Endothelial cell of umbilical vein (primary cell): ENCODE data around the gene ZMIZ1. TPM values are rescaled to one million over a fixed set of nuclear protein-coding genes. Genes with fewer than 3 reads are reported as not detected.

ENCODE experiments used
- BruUV-seq: library from RNA; stranded (reverse); fragments of 400-500 nt; replicated peaks from 2 replicates; lab custom pipeline; 2021; lab: Mats Ljungman, UMichigan
- CTCF ChIA-PET: fragments of 300-600, 350-600 bp; sonication (Branson Sonifier 250); formaldehyde crosslinking; loops from one replicate; lab custom pipeline; 2021; ENCODE audit warnings: antibody characterized with exemption, inconsistent platforms; lab: Charles Lee
- POLR2A ChIA-PET: fragments of 300-600, 350-600 bp; sonication (Branson Sonifier 250); formaldehyde crosslinking; loops from one replicate; lab custom pipeline; 2021; ENCODE audit warnings: antibody characterized with exemption, inconsistent platforms; lab: Charles Lee
- DNase-seq: peaks from one replicate; pipeline ENCODE4 v3.0.0-alpha.2; 2011; ENCODE audit warnings: low read depth, low spot score
- FAIRE-seq: peaks from 2 replicates; lab custom pipeline; 2011; peaks lifted over from hg19 to GRCh38; lab: Jason Lieb, UNC
- H2AFZ ChIP-seq: 2 replicates; pipeline ENCODE4 v1.6.0; 2012; ENCODE audit warnings: low read depth, low read length, control low read depth, inconsistent platforms
- H3K27ac ChIP-seq: 2 replicates; pipeline ENCODE4 v1.5.1; 2011; ENCODE audit warnings: low read depth, mild to moderate bottlenecking, control low read depth, low read length, moderate library complexity; ENCODE audit not compliant: insufficient read depth
- H3K27me3 ChIP-seq, 2 experiments: 2 replicates each; pipeline versions ENCODE4 v1.6.0 to v1.6.1; 2011; ENCODE audit warnings: low read length in 2 of 2, mixed read lengths in 1 of 2; ENCODE audit not compliant: control insufficient read depth in 2 of 2, insufficient read depth in 2 of 2
- H3K36me3 ChIP-seq, 2 experiments: 2 replicates in 1 of 2; 3 replicates in 1 of 2; pipeline ENCODE4 v1.5.1; 2011; ENCODE audit warnings: low read length in 2 of 2, mild to moderate bottlenecking in 1 of 2, moderate library complexity in 1 of 2; ENCODE audit not compliant: control insufficient read depth in 2 of 2, insufficient read depth in 2 of 2; ENCODE audit errors: extremely low read depth in 1 of 2
- H3K4me1 ChIP-seq: 3 replicates; pipeline ENCODE4 v1.5.1; 2011; ENCODE audit warnings: mild to moderate bottlenecking, low read length; ENCODE audit not compliant: control insufficient read depth, insufficient read depth; ENCODE audit errors: extremely low read depth
- H3K4me2 ChIP-seq: 2 replicates; pipeline ENCODE4 v1.6.1; 2011; ENCODE audit warnings: low read length, control low read depth, mixed read lengths; ENCODE audit not compliant: insufficient read depth
- H3K4me3 ChIP-seq, 3 experiments: fragments of 200-600 bp in 1 of 3; sonication (generic), shearing (Covaris generic) in 1 of 3; replicated peaks in 1 of 3; 2 replicates each; pipeline ENCODE4 v1.5.1; 2011 to 2016; ENCODE audit warnings: control low read depth in 3 of 3, low read length in 3 of 3, mild to moderate bottlenecking in 2 of 3, inconsistent platforms in 1 of 3, low read depth in 1 of 3, moderate library complexity in 1 of 3; ENCODE audit not compliant: insufficient read depth in 1 of 3
- H3K79me2 ChIP-seq: 2 replicates; pipeline ENCODE4 v1.6.0; 2012; ENCODE audit warnings: low read length, inconsistent platforms; ENCODE audit not compliant: control insufficient read depth, insufficient read depth
- H3K9ac ChIP-seq: replicated peaks from 2 replicates; pipeline ENCODE3; 2011; ENCODE audit warnings: low read length, control low read depth; ENCODE audit not compliant: insufficient read depth; ENCODE audit errors: extremely low read depth
- H3K9me1 ChIP-seq: replicated peaks from 3 replicates; pipeline ENCODE4 v1.6.0; 2011; ENCODE audit warnings: mild to moderate bottlenecking, low read length; ENCODE audit not compliant: control insufficient read depth, insufficient read depth; ENCODE audit errors: extremely low read depth
- H3K9me3 ChIP-seq: replicated peaks from 2 replicates; pipeline ENCODE4 v1.5.1; 2012; ENCODE audit warnings: low read length, inconsistent platforms; ENCODE audit not compliant: control insufficient read depth, insufficient read depth
- H4K20me1 ChIP-seq: replicated peaks from 2 replicates; pipeline ENCODE3; 2011; ENCODE audit warnings: mild to moderate bottlenecking, low read length; ENCODE audit not compliant: control insufficient read depth, insufficient read depth; ENCODE audit errors: extremely low read depth
- CTCF ChIP-seq, 2 donors: IDR thresholded peaks; 1 replicate in 1 of 2; 2 replicates in 1 of 2; pipeline ENCODE4 v1.5.1; 2011; ENCODE audit warnings: low read length in 2 of 2, mild to moderate bottlenecking in 2 of 2, moderate library complexity in 2 of 2, control low read depth in 1 of 2, inconsistent platforms in 1 of 2, low read depth in 1 of 2; ENCODE audit not compliant: insufficient read depth in 1 of 2; ENCODE audit errors: extremely low read depth in 1 of 2
- EZH2 ChIP-seq: IDR thresholded peaks from 2 replicates; pipeline ENCODE4 v1.6.1; 2012; ENCODE audit warnings: borderline replicate concordance, low read depth, mild to moderate bottlenecking, moderate library complexity, low read length, inconsistent platforms; ENCODE audit not compliant: severe bottlenecking
- FOS ChIP-seq: IDR thresholded peaks from 2 replicates; pipeline ENCODE4 v1.6.1; 2011; ENCODE audit warnings: mild to moderate bottlenecking, low read length, moderate library complexity, borderline replicate concordance; ENCODE audit not compliant: insufficient read depth
- GATA2 ChIP-seq: IDR thresholded peaks from 2 replicates; pipeline ENCODE4 v1.7.0; 2011; ENCODE audit warnings: low read depth, mild to moderate bottlenecking, moderate library complexity, mixed read lengths, low read length; ENCODE audit not compliant: insufficient read length, insufficient read depth
- JUN ChIP-seq: IDR thresholded peaks from 2 replicates; pipeline ENCODE4 v1.6.1; 2011; ENCODE audit warnings: borderline replicate concordance, low read depth; ENCODE audit not compliant: insufficient read length, insufficient read depth
- MAX ChIP-seq: IDR thresholded peaks from 2 replicates; pipeline ENCODE4 v1.6.1; 2011; ENCODE audit not compliant: insufficient read depth, insufficient read length
- MYC ChIP-seq: IDR thresholded peaks from one replicate; pipeline ENCODE4 v1.6.1; 2011; ENCODE audit warnings: mild to moderate bottlenecking, low read depth, low read length
- POLR2A ChIP-seq: IDR thresholded peaks from 2 replicates; pipeline ENCODE4 v1.6.1; 2012; ENCODE audit warnings: low read depth, mild to moderate bottlenecking, control low read depth, low read length
- POLR2AphosphoS5 ChIP-seq: IDR thresholded peaks from 2 replicates; pipeline ENCODE4 v1.6.1; 2012; ENCODE audit warnings: low read depth, mild to moderate bottlenecking, control low read depth, low read length, moderate library complexity; ENCODE audit not compliant: insufficient read depth
- dilution Hi-C: fragments of 300-500 bp; cut with MboI; formaldehyde crosslinking; loops from one replicate; pipeline ENCODE4 v1.15.0; 2019; ENCODE audit warnings: low sequenced_read_pairs; ENCODE audit not compliant: extremely low pct_ligation_motif_present
- intact Hi-C: fragments of 100-400 bp; cut with micrococcal nuclease; formaldehyde crosslinking; loops from one replicate; pipeline ENCODE4 v1.10.0; 2022
- polyA plus RNA-seq, 4 experiments: library from polyadenylated mRNA; depleted of rRNA in 3 of 4; stranded (reverse) in 3 of 4; unstranded in 1 of 4; fragments of >200 nt; gene quantifications; 2 replicates each; pipeline versions ENCODE4 v1.2.1 to v1.2.3, GENCODE V29; 2011 to 2012; ENCODE audit warnings: missing spikeins in 1 of 4
- total RNA-seq: library from RNA; stranded (reverse); gene quantifications from 2 replicates; pipeline ENCODE4 v1.2.3, GENCODE V29; 2021

ZMIZ1 gene
- total and polyA plus RNA-seq, 2 donors (not counting 3 experiments of a cell fraction or from before 2014, with no cell fraction given), result 12.5 to 46.7 TPM

- Histone ChIP-seq H3K4me2 (no peak overlapping the region), H3K36me3 (peaks cover 0 to 2% of the 10 kb centered on the region in 2 experiments), H3K27ac (no peak overlapping the region), H3K4me3 (no peak overlapping the region), H3K4me1 (peaks cover 12% of the 10 kb centered on the region), H3K9me1 (no peaks in the 10 kb centered on the region), H3K79me2 (peaks cover 85% of the 10 kb centered on the region), H4K20me1 (no peaks in the 10 kb centered on the region), H3K9ac (no peak overlapping the region), H2AFZ (no peak overlapping the region), H3K9me3 (no peaks in the 10 kb centered on the region), H3K27me3 (no peaks in the 10 kb centered on the region)
- dilution Hi-C loops, result no loop called here
- POLR2A ChIA-PET, result interaction anchor here (1.5 kb wide), 1 partner anchor 10 kb away, joined by 5 read pairs; no protein-coding TSS in a partner anchor
- no TSS peak for BruUV-seq
- CTCF ChIA-PET, result interaction anchor here (1.0 to 1.4 kb wide), 5 partner anchors 10 to 34 kb away, joined by 3 to 4 read pairs (median 3); no protein-coding TSS in a partner anchor
- intact Hi-C loops, result no loop called here
- no peak for DNase-seq
- FAIRE-seq, result no peak
- no peak for TF ChIP-seq EZH2
- TF ChIP-seq JUN, result no peak
- TF ChIP-seq MYC, result no peak
- TF ChIP-seq GATA2, result no peak
- no peak for TF ChIP-seq FOS
- no peak for TF ChIP-seq MAX
- no peak for TF ChIP-seq POLR2A
- no peak for TF ChIP-seq POLR2AphosphoS5
- TF ChIP-seq CTCF (IDR thresholded peaks at IDR 0.05; ENCODE audit: extremely low read depth in 1 of 2, insufficient read depth in 1 of 2, low read depth in 1 of 2, low read length in 2 of 2), result no peak
Measured at GRCh38 chr10:79094412-79095175, 25.8 kb downstream of the ZMIZ1 start.
